ENCODE data around the gene FCF1.

The FCF1 gene, protein sequence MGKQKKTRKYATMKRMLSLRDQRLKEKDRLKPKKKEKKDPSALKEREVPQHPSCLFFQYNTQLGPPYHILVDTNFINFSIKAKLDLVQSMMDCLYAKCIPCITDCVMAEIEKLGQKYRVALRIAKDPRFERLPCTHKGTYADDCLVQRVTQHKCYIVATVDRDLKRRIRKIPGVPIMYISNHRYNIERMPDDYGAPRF

DNA sequence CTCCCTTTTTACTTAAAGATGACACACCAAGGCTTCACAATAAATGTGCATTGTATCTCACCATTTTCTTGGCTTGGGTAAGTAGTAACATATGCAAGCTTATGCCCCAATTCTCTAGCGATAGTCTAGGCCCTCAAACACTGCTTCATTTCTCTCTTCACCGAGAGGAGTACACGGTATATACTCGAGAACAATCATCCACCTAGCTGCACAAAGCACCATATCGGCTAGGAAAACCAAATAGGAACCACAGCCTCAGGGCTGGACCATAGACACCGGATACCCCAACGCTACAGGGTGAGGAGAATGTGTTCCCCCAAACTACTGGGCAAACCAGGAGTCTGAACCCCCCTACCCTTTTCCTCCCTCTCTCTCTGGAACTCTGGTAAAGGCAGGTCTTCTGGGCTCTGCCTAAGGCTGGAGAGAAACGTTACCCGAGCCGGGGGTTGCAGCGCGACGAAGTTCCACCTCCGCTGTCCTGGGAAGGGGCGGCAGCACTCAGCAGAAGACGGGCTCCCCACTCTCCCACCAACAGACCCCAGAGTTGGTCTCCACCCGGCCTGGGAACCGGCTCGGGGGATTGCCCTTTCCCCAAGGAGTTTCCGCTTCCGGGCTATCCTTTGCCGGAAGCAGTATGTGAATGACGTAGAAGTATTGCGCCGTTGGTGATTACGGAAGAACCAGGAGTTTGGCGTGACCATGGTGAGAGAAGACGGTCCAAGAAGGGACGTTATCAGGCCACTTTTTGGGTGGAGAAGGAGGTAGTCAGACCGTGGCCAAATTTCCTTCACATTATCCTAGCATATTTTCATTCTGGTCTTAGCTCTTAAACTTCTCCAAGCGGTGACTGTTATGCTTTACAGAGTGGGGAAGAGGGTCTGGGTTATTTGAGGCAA lies at the start of gene FCF1, which contains the start of gene AREL1:
TSS of gene FCF1 (plus strand) at position 646 of the 896 bp plus-strand sequence. CDS start at position 700, 54 bp downstream.
TSS of gene AREL1 (minus strand) at position 582 of the 896 bp plus-strand sequence. CDS start 27,465 bp downstream, outside the sequence.
- peak; percentile 54 to 62 for DNase-seq (ENCODE audit: low read depth in 2 of 2)

DNA sequence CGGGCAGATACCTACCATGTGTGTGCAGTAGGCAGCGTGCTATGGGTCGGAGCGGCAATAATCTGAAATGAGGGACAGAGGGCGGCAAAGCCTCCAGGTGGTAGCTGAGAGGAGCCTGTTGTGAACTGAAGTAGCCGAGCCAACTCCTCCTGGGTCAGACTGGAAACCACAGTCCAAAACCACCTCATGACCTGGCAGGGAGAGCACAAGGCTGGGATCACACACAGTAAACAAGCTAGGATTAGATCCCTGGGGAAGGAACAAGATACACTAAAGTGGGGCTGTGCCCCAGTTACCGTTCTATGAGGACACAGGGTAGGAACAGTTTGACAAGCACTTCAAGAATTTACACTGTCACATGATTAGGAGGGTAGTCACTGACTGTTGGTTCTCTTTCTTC lies 49.1 kb upstream of the FCF1 start:
- no peak for DNase-seq (ENCODE audit: low read depth in 2 of 2)

DNA sequence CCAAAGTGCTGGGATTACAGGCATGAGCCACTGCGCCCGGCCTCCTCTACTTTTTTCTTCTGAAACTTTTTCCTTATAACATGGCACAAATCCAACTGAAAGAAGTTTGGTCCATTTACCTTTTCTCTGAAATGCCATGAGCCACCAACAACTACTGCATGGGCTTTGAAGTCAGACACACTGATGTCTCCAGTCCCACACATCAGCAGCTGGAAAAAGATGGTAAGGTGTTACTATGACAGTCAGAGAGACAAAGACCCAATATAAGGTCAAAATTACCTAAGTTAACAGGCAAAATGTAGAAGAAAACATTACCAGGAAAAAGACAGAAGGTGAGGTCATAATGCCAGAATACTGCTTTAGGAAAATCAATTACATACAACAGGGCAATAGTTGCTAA lies 48.2 kb upstream of the FCF1 start:
- no peak for DNase-seq (ENCODE audit: low read depth in 2 of 2)

DNA sequence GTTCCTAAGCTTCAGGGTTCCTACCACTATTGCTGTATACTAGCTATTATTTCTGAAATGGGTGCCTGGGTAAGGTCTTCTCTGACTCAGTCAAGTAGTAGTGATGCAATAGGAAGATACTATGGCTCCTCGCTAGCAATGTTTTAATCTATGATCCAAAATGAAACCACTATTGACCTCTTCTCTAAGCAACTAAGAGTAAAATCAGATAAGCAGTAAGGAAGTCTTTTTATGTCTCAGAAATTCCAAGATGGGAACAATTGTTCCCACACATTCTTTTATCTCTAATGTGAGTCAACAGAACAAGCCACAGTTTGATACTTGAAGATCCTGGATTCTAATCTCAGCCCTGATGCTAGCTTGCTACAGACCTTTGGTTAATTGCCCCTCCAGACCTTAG lies 45.2 kb upstream of the FCF1 start:
- DNase-seq (ENCODE audit: low read depth in 2 of 2), result no peak

DNA sequence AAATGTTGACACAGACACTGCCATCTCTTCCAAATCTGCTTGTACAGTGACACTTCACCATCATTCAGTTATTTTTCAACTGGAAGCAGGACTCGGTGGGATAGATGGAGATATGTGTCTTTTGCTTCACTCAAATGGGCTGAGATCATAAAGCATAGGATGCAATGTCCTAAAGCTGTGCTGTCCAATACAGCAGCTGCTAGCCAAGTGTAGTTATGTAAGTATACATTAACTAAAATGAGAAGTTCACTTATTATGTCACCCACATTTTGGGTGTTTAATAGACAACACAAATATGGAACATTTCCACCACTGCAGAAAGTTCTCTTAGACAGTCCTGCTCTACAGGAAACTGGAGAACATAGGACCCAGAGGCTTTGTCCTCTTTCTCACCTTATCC lies 43.7 kb upstream of the FCF1 start:
- DNase-seq (ENCODE audit: low read depth in 2 of 2), result no peak

DNA sequence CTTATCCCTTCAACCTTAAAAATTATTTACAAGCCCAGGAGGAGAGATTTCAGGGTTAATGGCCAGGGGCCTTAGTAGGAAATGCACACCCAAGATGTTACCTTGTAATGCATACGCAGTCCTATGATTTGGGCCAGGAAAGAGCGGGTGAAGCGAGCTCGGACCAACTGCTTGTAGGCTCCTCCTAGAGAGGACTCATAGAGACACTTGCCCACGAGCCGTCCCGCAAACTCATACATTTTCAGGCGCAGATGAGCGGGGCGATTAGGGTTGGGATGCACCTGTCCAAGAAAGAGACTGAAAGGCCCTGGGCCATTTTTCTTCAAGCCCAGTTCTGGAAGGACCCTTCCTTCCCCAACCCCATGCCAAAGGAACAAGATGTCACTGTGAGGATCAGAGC lies 43.1 kb upstream of the FCF1 start:
- DNase-seq (ENCODE audit: low read depth in 2 of 2), result no peak

DNA sequence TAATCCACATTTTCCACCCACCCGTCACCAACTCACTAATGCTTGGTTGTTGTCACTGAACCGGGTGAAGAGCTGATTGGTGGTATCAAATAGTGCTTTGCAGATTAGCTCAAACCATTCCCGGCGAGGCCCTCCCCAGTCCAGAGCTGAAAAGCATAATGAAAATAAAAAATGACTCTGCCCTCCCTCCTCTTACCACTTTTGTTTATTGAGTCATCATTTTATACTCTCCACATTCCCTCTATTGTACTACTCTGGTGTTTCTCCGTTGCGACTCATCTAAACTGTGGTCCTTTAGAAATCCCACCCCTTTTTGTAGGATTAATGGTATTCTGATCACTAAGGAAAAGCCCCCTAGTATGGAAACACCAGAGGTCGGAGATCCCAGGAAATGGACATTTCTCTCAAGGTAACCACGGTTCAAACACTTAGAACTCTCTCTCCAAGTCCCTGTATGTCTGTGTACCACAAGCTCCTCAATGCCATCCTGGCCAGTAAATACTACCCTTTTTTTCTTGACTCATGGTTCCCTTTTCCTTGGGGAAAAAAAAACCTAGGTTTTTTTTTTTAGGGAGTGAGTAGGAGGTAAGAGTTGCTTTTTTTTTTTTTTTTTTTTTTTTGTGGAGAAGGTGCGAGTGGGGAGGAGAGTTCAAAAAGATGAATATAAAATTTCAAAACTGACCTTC lies 42.1 kb upstream of the FCF1 start:
- no peak for DNase-seq (ENCODE audit: low read depth in 2 of 2)

DNA sequence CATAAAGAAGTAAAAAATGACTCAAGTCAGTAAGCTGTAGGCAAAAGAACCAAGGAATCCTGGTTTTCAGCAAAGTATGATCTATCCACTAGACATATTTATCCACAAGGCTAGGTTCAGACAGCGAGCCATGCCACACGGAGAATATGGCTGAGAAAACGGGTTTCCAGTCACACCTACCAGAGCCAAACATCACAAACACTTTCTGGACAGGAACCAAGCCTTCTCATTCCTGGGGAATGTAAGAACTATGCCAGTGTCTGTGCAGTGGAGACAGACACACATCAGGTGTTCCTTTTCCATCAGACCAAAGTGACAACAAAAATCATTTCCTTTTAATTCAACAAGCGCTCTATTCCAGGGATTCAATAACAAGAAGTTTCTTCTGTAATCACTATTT lies 41.2 kb upstream of the FCF1 start:
- DNase-seq (ENCODE audit: low read depth in 2 of 2), result no peak

DNA sequence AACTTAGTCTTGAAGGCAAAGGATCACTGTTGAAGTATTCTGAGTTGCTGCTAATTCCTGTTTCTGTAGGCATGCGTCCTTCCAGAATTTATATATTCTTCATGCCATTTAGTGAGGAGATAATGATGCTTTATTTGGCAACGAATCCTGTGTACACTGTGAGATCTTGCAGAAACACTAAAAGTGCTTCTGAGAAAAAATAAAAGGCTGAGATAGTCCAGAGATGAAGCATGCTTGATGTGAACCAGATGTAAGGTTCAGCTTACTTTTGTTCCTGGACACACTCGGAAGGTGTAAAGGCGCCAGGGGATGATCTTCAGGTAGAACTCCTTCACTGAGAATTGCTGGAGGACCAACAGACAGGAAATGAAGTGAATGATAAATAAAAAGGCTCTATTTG lies 39.2 kb upstream of the FCF1 start:
- DNase-seq (ENCODE audit: low read depth in 2 of 2), result no peak

DNA sequence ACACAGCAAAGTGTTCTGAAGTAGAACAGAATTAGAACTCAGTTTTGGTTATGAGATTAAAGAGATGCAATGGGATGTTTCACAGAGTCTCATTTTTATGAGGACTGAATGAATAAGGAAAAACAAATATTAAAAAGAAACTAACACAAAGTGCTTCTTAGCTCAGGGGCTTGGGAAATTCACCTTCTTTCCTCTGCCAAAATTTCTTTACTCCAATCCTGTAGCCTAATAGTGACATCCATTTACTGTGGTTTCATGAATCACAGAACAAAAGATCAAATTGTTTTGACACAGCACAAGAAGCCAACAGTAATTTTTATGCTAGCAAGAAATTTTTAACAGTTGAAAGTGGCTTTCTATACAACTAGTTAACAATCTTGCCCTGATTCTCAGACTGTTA lies 37.7 kb upstream of the FCF1 start:
- DNase-seq (ENCODE audit: low read depth in 2 of 2), result no peak

DNA sequence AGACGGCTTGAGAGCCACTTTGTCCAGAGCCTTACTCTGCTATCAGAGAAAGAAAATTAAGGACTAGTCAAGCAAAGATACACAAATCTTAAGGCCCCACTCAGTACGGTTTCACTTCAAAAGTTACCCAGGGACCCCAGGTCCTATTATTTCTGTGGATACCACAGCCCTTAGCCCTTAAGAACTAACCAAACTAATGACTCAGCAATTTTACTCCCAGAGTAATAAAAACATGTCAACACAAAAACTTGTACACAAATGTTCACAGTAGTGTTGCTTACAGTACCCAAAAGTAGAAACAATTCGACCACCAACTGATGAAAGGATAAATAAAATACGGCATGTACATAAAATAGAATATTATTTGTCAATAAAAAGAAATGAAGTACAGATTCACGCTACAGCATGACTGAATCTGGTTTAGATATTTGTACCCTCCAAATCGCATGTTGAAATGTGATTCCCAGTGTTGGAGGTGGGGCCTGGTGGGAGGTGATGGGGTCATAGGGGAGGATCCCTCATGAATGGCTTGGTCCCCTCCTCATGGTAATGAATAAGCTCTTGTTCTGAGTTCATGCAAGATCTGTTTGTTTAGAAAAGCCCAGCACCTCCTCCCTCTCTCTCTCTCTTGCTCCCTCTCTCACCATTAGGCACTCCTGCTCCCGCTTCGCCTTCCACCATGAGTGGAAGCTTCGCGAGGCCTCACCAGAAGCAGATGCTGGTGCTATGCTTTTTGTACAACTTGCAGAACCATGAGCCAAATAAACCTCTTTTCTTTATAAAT lies 30.6 kb upstream of the FCF1 start:
- DNase-seq (ENCODE audit: low read depth in 2 of 2), result no peak

DNA sequence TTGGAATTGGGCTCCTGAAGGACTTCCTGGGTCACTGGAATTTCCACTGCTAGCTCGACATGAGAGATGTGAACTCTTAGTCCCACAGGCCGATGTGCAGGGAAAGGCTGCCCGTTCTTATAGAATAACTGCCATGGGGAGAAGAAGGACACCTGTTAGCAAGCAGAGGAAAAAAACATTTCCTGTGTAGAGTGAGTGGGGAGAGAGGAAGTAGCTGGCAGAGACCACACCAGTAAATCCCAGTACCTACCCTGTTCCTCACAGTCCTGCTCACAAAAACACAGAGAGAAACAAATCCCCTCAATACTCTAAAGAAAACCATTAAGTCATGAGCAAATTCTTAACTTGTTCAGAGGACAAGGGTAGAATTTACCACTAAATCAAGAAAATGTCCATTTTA lies 29.5 kb upstream of the FCF1 start:
- DNase-seq (ENCODE audit: low read depth in 2 of 2), result no peak

DNA sequence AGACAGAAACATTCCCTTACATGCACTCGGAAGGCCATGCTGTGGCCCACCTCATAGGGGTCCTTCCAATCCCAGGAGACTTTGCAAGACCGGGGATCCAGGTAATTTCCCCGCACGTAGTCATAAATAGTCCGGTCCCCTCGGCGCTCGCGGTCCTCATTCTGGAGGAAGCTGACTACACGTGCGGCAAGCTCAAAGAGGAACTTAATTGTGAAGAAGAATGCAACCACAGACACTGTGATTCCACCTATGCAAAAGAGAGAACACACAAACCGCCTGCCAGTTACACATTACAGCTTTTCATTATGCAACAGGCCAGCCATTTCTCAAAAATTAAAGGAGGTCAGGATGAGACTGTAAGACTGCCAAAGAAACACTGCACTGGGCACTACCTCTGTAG lies 28.5 kb upstream of the FCF1 start:
- DNase-seq (ENCODE audit: low read depth in 2 of 2), result no peak

DNA sequence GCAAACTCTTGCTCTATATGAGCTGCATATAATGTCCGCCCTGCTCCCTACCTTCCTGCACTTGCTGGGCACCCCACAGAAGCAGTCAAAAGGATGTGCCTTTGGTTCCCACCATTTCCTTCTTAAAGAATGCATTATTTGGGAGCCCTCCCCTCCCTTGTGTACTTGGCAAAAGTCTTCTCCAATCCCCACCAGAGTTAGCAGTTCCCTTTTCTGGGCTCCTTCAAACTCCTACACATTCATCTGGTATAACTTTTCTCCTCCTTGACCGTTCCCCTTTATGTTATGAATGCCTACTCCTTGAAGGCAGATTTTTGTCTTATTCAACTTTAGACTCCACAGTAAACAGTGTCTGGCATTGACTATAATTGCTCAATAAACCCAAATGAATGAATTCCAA lies 27.9 kb upstream of the FCF1 start:
- DNase-seq (ENCODE audit: low read depth in 2 of 2), result no peak

DNA sequence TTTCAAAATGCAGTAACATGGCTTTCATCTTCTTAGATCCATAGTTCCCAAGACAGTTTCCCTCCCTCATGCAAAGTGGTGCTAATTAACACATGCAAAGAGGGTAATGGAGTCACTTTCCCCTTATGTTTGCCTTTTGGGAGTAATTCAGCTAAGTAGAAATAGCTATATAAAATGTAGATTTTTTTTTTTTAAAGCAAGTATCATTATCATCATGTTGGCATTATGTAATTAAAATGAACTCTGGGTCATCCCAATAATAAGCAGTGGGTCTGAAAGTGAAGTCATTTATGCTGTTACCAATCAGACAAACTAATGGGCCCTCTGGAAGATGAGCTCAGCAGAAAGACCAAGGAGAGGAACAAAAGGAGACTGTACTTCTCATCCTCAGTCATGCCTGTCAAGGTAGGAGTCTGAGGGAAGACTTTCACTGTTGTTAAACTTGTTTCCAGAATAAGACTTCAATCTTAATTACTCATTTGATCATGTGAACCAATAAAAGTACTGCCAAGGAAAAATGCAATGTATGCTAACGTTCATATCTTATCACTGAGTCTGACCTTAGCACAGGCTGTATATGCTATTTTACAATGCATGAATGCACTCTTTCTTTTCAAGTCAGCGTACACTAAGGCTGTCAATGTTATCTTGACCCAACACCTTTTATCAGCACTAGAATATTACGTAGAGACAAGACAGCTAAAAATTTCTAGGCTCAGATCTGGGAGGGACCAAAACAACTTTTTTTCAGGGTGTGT lies 26.8 kb upstream of the FCF1 start:
- DNase-seq (ENCODE audit: low read depth in 2 of 2), result no peak

DNA sequence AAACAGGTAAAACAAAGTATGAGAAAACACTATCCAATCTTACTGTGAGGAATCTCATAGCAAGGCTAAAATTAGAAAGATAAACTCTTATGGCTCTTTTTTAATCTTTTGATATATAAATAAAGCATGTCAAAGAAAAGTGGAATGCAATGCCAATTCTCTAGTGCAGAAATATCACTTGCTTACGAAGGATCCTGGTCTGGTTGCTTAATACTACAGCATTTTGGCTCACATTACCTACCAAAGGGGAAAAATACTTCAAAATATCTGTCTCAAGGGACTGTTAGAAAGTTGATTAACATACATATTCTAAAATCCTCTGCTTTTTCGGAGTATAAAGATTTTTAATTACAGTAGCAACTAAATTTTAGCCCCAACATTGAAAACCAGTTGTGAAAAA lies 21.5 kb upstream of the FCF1 start:
- no peak for DNase-seq (ENCODE audit: low read depth in 2 of 2)

DNA sequence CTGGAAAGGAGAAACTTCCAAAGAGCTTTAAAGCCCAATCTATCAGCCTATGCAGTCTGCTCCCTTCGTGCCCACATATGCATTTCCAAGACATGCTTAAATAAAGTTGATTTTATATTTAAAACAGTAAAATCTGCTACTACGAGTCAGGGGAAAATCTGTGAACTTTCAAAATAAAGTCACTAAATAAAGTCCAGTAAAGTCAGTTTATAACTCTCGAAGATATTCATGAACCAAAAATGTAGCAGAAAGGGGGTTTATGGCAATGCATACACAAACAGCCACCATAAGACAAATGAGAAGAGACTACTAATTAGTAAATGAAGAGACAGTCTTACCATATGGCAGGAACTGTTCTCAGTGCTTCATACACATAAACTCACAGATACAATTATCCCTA lies 19.8 kb upstream of the FCF1 start:
- no peak for DNase-seq (ENCODE audit: low read depth in 2 of 2)

DNA sequence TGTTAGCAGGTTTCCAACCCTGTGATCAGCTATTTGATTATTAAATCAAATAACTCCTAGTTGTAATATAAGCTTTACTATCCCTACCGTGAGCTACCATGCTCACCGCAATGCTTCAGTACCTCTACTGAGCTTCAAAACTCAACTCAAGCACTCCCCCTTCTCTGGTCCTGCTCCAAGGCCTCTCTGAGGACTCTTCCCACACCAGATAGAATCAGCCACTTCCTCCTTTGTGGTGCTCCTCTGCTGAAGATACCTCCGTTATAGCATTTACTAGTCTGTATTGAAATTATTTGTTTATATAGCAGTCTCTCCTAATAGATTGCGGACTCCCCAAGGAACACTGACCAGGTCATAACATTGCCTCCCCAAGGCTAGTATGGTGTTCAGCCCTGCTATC lies 17.5 kb upstream of the FCF1 start:
- no peak for DNase-seq (ENCODE audit: low read depth in 2 of 2)

DNA sequence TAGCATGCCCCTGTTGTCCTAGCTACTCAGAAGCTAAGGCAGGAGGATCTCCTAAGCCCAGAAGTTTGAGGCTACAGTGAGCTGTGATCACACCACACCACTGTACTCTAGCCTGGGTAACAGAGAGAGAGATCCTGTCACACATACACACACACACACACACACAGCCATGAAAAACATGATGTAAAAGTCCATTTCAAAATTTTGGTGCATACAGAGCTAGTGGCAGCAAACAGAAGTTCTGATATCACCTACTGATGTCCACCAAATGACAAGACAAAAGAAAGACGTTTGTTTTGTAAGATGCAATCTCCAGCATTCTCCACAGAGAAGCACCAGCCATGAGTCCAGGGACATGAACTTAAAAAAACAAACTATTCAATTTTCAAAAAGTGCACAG lies 15.9 kb upstream of the FCF1 start:
- no peak for DNase-seq (ENCODE audit: low read depth in 2 of 2)

DNA sequence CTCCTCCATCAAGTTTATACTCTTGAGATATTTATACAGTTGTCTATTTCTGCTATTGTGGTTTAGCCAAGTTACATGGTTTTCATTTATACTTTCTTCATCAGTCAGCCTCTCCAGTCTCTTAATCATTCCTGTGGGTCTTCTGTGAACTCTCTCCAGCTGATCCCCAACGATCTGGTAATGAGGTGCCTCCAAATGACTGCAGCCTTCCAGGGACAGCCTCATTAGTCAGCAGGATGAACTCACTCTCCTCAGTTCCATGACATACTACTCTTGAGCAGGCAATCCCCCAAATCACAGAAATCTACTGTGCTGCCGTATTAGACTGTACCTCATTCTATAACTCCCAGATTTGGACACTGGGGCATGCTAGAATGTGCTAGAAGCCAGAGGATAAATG lies 15.4 kb upstream of the FCF1 start:
- no peak for DNase-seq (ENCODE audit: low read depth in 2 of 2)

DNA sequence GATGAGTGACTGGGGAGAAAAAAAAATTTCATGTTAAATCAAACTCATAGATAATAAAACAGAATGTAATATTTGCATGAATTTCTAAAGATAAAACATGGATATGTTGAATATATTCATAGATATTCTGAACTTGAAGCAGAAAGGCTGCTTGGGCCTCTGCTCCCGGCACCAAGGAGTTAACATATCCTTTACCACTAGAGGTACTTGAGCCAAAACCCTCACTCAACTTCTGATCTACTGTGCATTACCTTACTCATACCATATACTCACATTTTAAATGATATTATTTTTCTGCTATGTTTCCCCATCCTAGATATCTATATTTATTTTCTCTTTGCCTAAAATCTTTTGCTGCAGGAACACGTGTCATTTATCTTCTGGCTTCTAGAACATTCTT lies 15.0 kb upstream of the FCF1 start:
- no peak for DNase-seq (ENCODE audit: low read depth in 2 of 2)
